IMR-90 (cell line): ENCODE data around the gene SLC15A3. TPM values are rescaled to one million over a fixed set of nuclear protein-coding genes. Genes with fewer than 3 reads are reported as not detected.
A peak's percentile ranks its signal among the peaks of the same experiment; 100 is the strongest.

ENCODE experiments used
- ATAC-seq: fragments of 200-7000 bp; cut with Tn5 transposase; 2 replicates; pipeline ENCODE4 v1.9.1; 2020; ENCODE audit warnings: low read depth, mild to moderate bottlenecking, moderate library complexity
- BruUV-seq: library from RNA; stranded (reverse); fragments of 400-500 nt; replicated peaks from 2 replicates; lab custom pipeline; 2021; lab: Mats Ljungman, UMichigan
- CTCF ChIA-PET: fragments of 300-600 bp; formaldehyde crosslinking; extraction: SDS; loops from one replicate; lab custom pipeline; 2021; ENCODE audit warnings: antibody characterized with exemption; lab: Yijun Ruan, JAX
- POLR2A ChIA-PET: fragments of 300-600 bp; sonication (Branson Sonifier 250); formaldehyde crosslinking; loops from one replicate; lab custom pipeline; 2022; ENCODE audit warnings: antibody characterized with exemption; ENCODE audit not compliant: unreplicated experiment; lab: Charles Lee
- DNase-seq: peaks from one replicate; pipeline ENCODE4 v3.0.0; 2013
- H2AFZ ChIP-seq: replicated peaks from 2 replicates; pipeline ENCODE3; 2013; ENCODE audit warnings: low read length, mild to moderate bottlenecking; ENCODE audit not compliant: poor library complexity
- H2AK5ac ChIP-seq: 2 replicates; pipeline ENCODE4 v1.6.1; 2013; ENCODE audit warnings: low read depth, low read length, inconsistent platforms
- H2AK9ac ChIP-seq: replicated peaks from 2 replicates; pipeline ENCODE3; 2013; ENCODE audit warnings: mild to moderate bottlenecking, low read depth, low read length, moderate library complexity; ENCODE audit not compliant: poor library complexity
- H2BK120ac ChIP-seq: 2 replicates; pipeline ENCODE4 v1.6.1; 2013; ENCODE audit warnings: low read depth, low read length, inconsistent platforms
- H2BK15ac ChIP-seq: 3 replicates; pipeline ENCODE4 v1.6.1; 2013; ENCODE audit warnings: low read depth, low read length, inconsistent platforms
- H2BK20ac ChIP-seq: 2 replicates; pipeline ENCODE4 v1.6.1; 2013; ENCODE audit warnings: low read depth, mild to moderate bottlenecking, inconsistent platforms, low read length, moderate library complexity
- H2BK5ac ChIP-seq: 2 replicates; pipeline ENCODE4 v1.6.1; 2013; ENCODE audit warnings: mild to moderate bottlenecking, low read depth, low read length, inconsistent platforms; ENCODE audit not compliant: poor library complexity, severe bottlenecking
- H3K14ac ChIP-seq: replicated peaks from 2 replicates; pipeline ENCODE4 v1.6.1; 2013; ENCODE audit warnings: low read depth, low read length, inconsistent platforms
- H3K18ac ChIP-seq: 2 replicates; pipeline ENCODE4 v1.6.1; 2013; ENCODE audit warnings: low read depth, low read length, control low read depth
- H3K23ac ChIP-seq: 2 replicates; pipeline ENCODE4 v1.6.1; 2013; ENCODE audit warnings: low read depth, low read length, inconsistent platforms
- H3K27ac ChIP-seq: 2 replicates; pipeline ENCODE4 v1.5.1; 2013; ENCODE audit warnings: mild to moderate bottlenecking, control low read depth, low read length; ENCODE audit not compliant: insufficient read depth
- H3K27me3 ChIP-seq: 2 replicates; pipeline ENCODE4 v1.6.1; 2013; ENCODE audit warnings: low read length; ENCODE audit not compliant: control insufficient read depth, insufficient read depth
- H3K36me3 ChIP-seq: 2 replicates; pipeline ENCODE4 v1.6.1; 2013; ENCODE audit warnings: low read length, mixed read lengths; ENCODE audit not compliant: control insufficient read depth, insufficient read depth
- H3K4ac ChIP-seq: 2 replicates; pipeline ENCODE4 v1.6.1; 2013; ENCODE audit warnings: low read depth, low read length, inconsistent platforms
- H3K4me1 ChIP-seq: 2 replicates; pipeline ENCODE4 v1.6.1; 2013; ENCODE audit warnings: low read length, mixed read lengths; ENCODE audit not compliant: control insufficient read depth, insufficient read depth
- H3K4me2 ChIP-seq: 2 replicates; pipeline ENCODE4 v1.6.1; 2013; ENCODE audit warnings: low read depth, mild to moderate bottlenecking, control low read depth, low read length, moderate library complexity
- H3K4me3 ChIP-seq: 2 replicates; pipeline ENCODE4 v1.5.1; 2013; ENCODE audit warnings: low read depth, mild to moderate bottlenecking, control low read depth, low read length, moderate library complexity; ENCODE audit not compliant: insufficient read depth
- H3K56ac ChIP-seq: 2 replicates; pipeline ENCODE4 v1.6.1; 2013; ENCODE audit warnings: low read length, inconsistent platforms; ENCODE audit not compliant: insufficient read depth; ENCODE audit errors: extremely low read depth
- H3K79me1 ChIP-seq, 2 experiments: 2 replicates each; pipeline ENCODE4 v1.6.1; 2013; ENCODE audit warnings: low read length in 2 of 2, inconsistent platforms in 1 of 2, low read depth in 1 of 2
- H3K9ac ChIP-seq: 2 replicates; pipeline ENCODE4 v1.6.1; 2013; ENCODE audit warnings: low read depth, low read length, control low read depth
- H3K9me1 ChIP-seq: 2 replicates; pipeline ENCODE4 v1.6.1; 2013; ENCODE audit warnings: low read length, inconsistent platforms; ENCODE audit not compliant: insufficient read depth
- H3K9me3 ChIP-seq: 2 replicates; pipeline ENCODE4 v1.6.1; 2013; ENCODE audit warnings: low read length; ENCODE audit not compliant: control insufficient read depth, insufficient read depth
- H4K20me1 ChIP-seq: 2 replicates; pipeline ENCODE4 v1.6.1; 2013; ENCODE audit warnings: low read length, inconsistent platforms; ENCODE audit not compliant: insufficient read depth
- H4K5ac ChIP-seq: 2 replicates; pipeline ENCODE4 v1.6.1; 2013; ENCODE audit warnings: mild to moderate bottlenecking, low read depth, low read length, control low read depth
- H4K8ac ChIP-seq, 2 experiments: 2 replicates each; pipeline ENCODE4 v1.6.1; 2013; ENCODE audit warnings: low read depth in 2 of 2, low read length in 2 of 2, control low read depth in 1 of 2, inconsistent platforms in 1 of 2
- H4K91ac ChIP-seq: 2 replicates; pipeline ENCODE4 v1.6.1; 2013; ENCODE audit warnings: low read depth, low read length, inconsistent platforms; ENCODE audit not compliant: insufficient read depth
- CHD1 ChIP-seq: IDR thresholded peaks from 2 replicates; pipeline ENCODE4 v1.6.1; 2012; ENCODE audit warnings: low read depth, low read length, improper control_type of control experiment
- FOS ChIP-seq: fragments of 150-350 bp; IDR thresholded peaks from 2 replicates; pipeline ENCODE4 v1.6.1; 2016; ENCODE audit warnings: low read depth, low read length
- MXI1 ChIP-seq: IDR thresholded peaks from 2 replicates; pipeline ENCODE4 v1.6.1; 2012; ENCODE audit warnings: low read depth, mild to moderate bottlenecking, low read length, moderate library complexity, borderline replicate concordance
- POLR2A ChIP-seq: IDR thresholded peaks from 2 replicates; pipeline ENCODE4 v1.6.1; 2012; ENCODE audit warnings: mild to moderate bottlenecking, low read depth, low read length
- RAD21 ChIP-seq: IDR thresholded peaks from 2 replicates; pipeline ENCODE4 v1.6.1; 2012; ENCODE audit warnings: low read length, improper control_type of control experiment
- RCOR1 ChIP-seq: IDR thresholded peaks from 2 replicates; pipeline ENCODE4 v1.6.1; 2012; ENCODE audit warnings: mild to moderate bottlenecking, low read length, improper control_type of control experiment; ENCODE audit not compliant: insufficient replicate concordance
- WGBS, 2 experiments: methylation state at CpG; one replicate each; pipeline versions ENCODE4 v1.1.5 to v1.1.7; 2013; ENCODE audit warnings: missing lambda C conversion rate in 2 of 2; ENCODE audit not compliant: insufficient read length in 1 of 2; ENCODE audit errors: extremely low coverage in 2 of 2; 5-methylcytosine and 5-hydroxymethylcytosine counted together
- dilution Hi-C: fragments of 300-500 bp; cut with HindIII; formaldehyde crosslinking; loops from one replicate; pipeline ENCODE4 v1.14.3; 2018; ENCODE audit warnings: low sequenced_read_pairs; ENCODE audit not compliant: unreplicated experiment
- in situ Hi-C: fragments of 300-500 bp; cut with MboI; formaldehyde crosslinking; loops from 3 replicates; pipeline ENCODE4 v1.14.3; 2019; ENCODE audit warnings: low sequenced_read_pairs, inconsistent platforms, mixed read lengths
- intact Hi-C: fragments of 100-400 bp; cut with micrococcal nuclease; formaldehyde crosslinking; loops from 2 replicates; pipeline ENCODE4 v1.10.0; 2022
- polyA plus RNA-seq, 3 experiments: library from polyadenylated mRNA; depleted of rRNA; stranded (reverse); fragments of >200 nt; gene quantifications; 2 replicates each; pipeline ENCODE4 v1.2.3, GENCODE V29; 2012; ENCODE audit warnings: low replicate concordance in 1 of 3
- total RNA-seq: library from RNA; depleted of rRNA; stranded (reverse); fragments of >200 nt; gene quantifications from 2 replicates; pipeline ENCODE4 v1.2.3, GENCODE V29; 2012
- TF ChIP-seq, protein P1 (sequence below): conservative IDR thresholded peaks from 2 replicates; pipeline ENCODE4 v1.5.1; 2012; ENCODE audit warnings: mild to moderate bottlenecking, low read depth, low read length, improper control_type of control experiment

The SLC15A3 gene
- total and polyA plus RNA-seq, 2 of the 4 experiments (the other 2 are of a cell fraction) = 3.2 to 4.4 TPM

DNA sequence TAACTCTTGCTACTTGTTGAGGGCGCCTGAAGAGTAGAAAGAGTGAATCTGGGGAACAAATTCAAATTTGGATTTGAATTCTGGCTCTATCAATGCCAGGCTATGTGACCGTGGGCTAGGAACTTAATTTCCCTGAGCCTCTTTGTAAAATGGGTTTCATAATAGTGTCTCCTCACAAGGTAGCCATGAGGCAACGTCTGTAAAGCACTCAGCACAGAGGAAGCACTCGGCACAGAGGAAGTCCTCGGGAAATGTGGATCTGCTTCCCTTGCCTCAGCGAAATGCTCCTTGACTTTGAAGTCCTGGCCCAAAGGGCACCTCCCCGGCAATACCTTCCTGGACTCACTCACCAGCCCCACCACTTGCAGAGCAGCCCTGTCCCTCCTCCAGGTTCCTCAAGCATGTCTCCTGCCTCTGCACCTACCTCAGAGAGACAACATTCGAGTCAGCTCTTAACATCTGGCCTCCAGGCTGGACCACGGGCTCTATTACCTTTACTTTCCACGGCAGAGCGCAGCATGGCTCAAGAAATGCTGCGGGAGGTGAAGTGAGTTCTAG lies 37.2 kb upstream of the SLC15A3 start:
- no peak overlapping the region for H3K56ac ChIP-seq
- intact Hi-C loops (no loop called here), dilution Hi-C loops (no loop called here), in situ Hi-C loops (no loop called here)
- no peak overlapping the region for H4K5ac ChIP-seq
- no peak for ATAC-seq
- peaks cover 3% of the 10 kb centered on the region for H3K4me1 ChIP-seq
- H2BK120ac ChIP-seq = no peak overlapping the region
- no peak overlapping the region for H2BK15ac ChIP-seq
- no peak for DNase-seq
- H3K4me3 ChIP-seq = no peak overlapping the region
- no peak overlapping the region for H3K14ac ChIP-seq
- H2AK5ac ChIP-seq = no peak overlapping the region
- H3K9ac ChIP-seq = no peak overlapping the region
- no peak overlapping the region for H4K91ac ChIP-seq
- no peaks in the 10 kb centered on the region for H3K9me1 ChIP-seq
- no peaks in the 10 kb centered on the region for H4K20me1 ChIP-seq
- no peak overlapping the region for H3K23ac ChIP-seq
- no peak overlapping the region for H3K4me2 ChIP-seq
- H4K8ac ChIP-seq = no peak overlapping the region
- ChIA-PET POLR2A (no interaction called here), CTCF (no interaction called here)
- BruUV-seq = no TSS peak
- H3K18ac ChIP-seq = no peak overlapping the region
- TF ChIP-seq MXI1 (no peak), RCOR1 (no peak), FOS (no peak), RAD21 (no peak), CHD1 (no peak), POLR2A (no peak)
- TF ChIP-seq, protein P1, sequence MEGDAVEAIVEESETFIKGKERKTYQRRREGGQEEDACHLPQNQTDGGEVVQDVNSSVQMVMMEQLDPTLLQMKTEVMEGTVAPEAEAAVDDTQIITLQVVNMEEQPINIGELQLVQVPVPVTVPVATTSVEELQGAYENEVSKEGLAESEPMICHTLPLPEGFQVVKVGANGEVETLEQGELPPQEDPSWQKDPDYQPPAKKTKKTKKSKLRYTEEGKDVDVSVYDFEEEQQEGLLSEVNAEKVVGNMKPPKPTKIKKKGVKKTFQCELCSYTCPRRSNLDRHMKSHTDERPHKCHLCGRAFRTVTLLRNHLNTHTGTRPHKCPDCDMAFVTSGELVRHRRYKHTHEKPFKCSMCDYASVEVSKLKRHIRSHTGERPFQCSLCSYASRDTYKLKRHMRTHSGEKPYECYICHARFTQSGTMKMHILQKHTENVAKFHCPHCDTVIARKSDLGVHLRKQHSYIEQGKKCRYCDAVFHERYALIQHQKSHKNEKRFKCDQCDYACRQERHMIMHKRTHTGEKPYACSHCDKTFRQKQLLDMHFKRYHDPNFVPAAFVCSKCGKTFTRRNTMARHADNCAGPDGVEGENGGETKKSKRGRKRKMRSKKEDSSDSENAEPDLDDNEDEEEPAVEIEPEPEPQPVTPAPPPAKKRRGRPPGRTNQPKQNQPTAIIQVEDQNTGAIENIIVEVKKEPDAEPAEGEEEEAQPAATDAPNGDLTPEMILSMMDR = no peak
- H3K9me3 ChIP-seq = no peaks in the 10 kb centered on the region
- H2AFZ ChIP-seq = peak overlapping the region; percentile 51
- H3K4ac ChIP-seq = no peak overlapping the region
- H3K36me3 ChIP-seq = no peaks in the 10 kb centered on the region
- no peak overlapping the region for H2BK5ac ChIP-seq
- H2BK20ac ChIP-seq = no peak overlapping the region
- H3K27me3 ChIP-seq = peaks cover 41% of the 10 kb centered on the region
- H2AK9ac ChIP-seq = no peak overlapping the region
- 30% methylated on average over 4 of the region's 12 CpGs; no CpG with 5 or more reads in 1 of the 2 experiments for WGBS, 2 experiments
- no peak overlapping the region for H3K27ac ChIP-seq
- no peaks in the 10 kb centered on the region for H3K79me1 ChIP-seq
